GM10248 (cell line): Measurements from ENCODE around the gene TXLNB.
A peak's percentile ranks its signal among the peaks of the same experiment; 100 is the strongest.

Experiments used
- CTCF ChIA-PET: fragments of 300-600 bp; sonication (Branson Sonifier 250); formaldehyde crosslinking; extraction: SDS; loops from one replicate; lab custom pipeline; 2021; ENCODE audit warnings: antibody characterized with exemption; lab: Yijun Ruan, JAX
- POLR2A ChIA-PET: fragments of 350-650 bp; sonication (Branson Sonifier 250); formaldehyde crosslinking; extraction: SDS; loops from one replicate; lab custom pipeline; 2020; ENCODE audit warnings: antibody characterized with exemption; lab: Yijun Ruan, JAX
- DNase-seq: peaks from one replicate; pipeline ENCODE4 v3.0.0; 2012; ENCODE audit errors: extremely low spot score
- TF ChIP-seq, protein P1 (sequence below): IDR thresholded peaks from 2 replicates; pipeline ENCODE4 v1.5.1; 2012; ENCODE audit warnings: mild to moderate bottlenecking, low read depth; ENCODE audit errors: extremely low read depth, missing control alignments, control extremely low read depth

Gene TXLNB

DNA sequence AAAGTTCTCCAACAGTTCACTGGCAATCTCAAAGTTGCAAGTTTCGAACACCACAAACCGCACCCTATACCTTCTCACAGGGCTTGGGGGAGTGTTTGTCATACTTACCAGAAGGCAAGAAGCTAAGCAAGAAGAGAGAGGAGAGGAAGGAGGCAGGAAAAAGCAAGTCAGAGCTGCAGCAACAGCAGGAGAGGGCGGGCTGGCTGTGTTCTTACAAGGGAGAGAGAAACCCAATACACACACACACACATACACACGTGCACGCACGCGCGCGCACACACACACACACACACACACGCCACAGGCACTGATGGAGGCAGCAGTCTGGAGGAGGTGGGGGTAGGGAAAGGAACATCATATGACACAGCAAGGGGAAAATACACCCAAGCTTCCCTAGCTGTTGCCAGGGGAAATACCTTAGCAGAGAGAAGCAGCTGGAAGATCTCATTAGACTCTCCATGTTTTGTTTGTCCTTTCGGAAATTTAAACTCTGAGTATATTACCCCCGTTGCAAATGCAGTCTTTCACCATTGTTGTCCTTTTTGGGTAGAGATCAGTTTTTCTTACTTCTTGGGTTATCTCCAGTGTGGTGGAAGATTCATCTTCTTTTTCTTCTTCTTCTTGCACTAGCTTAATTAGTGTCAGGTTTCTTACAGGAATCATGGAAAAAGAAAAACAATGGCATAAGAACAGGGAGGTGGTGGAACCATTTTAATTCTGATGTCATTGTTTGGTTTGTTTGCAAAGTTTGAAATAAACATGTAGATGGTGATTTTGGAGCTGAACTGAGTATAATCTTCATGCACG lies at the start of gene TXLNB:
TSS of gene TXLNB (minus strand) at position 186 of the 807 bp plus-strand sequence. CDS start 3,099 bp downstream, outside the sequence.
- TF ChIP-seq, protein P1, sequence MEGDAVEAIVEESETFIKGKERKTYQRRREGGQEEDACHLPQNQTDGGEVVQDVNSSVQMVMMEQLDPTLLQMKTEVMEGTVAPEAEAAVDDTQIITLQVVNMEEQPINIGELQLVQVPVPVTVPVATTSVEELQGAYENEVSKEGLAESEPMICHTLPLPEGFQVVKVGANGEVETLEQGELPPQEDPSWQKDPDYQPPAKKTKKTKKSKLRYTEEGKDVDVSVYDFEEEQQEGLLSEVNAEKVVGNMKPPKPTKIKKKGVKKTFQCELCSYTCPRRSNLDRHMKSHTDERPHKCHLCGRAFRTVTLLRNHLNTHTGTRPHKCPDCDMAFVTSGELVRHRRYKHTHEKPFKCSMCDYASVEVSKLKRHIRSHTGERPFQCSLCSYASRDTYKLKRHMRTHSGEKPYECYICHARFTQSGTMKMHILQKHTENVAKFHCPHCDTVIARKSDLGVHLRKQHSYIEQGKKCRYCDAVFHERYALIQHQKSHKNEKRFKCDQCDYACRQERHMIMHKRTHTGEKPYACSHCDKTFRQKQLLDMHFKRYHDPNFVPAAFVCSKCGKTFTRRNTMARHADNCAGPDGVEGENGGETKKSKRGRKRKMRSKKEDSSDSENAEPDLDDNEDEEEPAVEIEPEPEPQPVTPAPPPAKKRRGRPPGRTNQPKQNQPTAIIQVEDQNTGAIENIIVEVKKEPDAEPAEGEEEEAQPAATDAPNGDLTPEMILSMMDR: no peak
- ChIA-PET POLR2A (interaction anchor here (0.5 kb wide), 1 partner anchor 40 kb away, joined by 7 read pairs; no protein-coding TSS in a partner anchor), CTCF (interaction anchor here (0.8 to 2.4 kb wide), 10 partner anchors 9 to 78 kb away, joined by 3 to 11 read pairs (median 4); no protein-coding TSS in a partner anchor)
- DNase-seq: peak; percentile 49

DNA sequence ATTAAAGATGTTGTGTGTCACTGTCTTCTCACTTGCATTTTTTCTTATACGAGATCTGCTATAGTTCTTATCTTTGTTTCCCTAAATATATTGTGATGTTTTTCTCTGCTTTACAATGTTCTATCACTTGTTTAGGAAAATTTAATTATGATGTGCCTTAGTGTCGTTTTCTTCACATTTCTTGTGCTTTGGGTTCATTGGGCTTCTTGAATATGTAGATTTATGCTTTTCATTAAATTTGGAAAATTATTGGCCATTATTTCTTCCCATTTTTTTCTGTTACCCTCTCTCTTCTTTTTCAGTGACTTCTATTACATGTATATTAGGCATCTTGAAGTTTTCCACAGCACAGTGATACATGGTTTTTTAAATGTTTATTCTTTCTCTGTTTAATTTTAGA lies 49.3 kb upstream of the TXLNB start:
- DNase-seq: no peak
- ChIA-PET POLR2A (no interaction called here), CTCF (no interaction called here)
- TF ChIP-seq, protein P1: no peak

DNA sequence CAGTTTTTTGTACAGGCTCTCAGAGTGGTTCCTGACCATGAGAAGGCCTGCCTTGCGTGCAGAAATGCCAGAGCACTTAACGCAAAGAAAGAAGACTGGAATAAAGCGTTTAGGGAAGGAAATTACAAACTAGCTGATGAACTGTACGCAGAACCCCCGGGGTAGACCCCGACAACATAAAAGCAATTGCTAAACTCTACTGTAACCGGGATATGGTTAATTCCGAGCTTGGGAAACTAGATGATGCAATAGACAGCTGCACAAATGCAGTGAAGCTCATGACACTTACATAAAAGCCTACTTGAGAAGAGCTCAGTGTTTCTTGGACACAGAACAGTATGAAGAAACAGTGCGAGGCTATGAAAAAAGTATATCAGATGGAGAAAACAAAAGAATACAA lies 47.0 kb upstream of the TXLNB start:
- ChIA-PET POLR2A (no interaction called here), CTCF (interaction anchor here (1.8 to 4.5 kb wide), 3 partner anchors 15 to 119 kb away, joined by 4 to 17 read pairs (median 5); no protein-coding TSS in a partner anchor)
- DNase-seq: no peak
- TF ChIP-seq, protein P1: no peak

DNA sequence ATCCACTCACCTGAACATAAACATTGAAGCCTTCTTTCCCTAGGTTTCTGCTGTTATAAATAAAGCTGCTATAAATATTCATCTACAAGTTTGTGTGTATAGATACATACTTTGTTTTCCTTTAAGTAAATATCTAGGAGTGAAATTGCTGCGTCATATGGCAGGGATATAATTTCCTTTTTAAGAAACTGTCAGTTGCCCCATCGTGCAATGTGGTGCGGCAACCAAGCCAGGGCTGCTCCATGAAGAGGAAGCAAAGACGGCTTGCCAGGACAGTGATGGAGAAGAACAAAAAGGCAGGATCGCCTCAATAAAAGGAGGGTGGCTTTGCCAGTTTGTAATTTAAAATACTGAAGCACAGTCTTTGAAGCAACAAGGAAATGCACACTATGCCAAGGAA lies 46.0 kb upstream of the TXLNB start:
- TF ChIP-seq, protein P1: no peak
- DNase-seq: no peak
- ChIA-PET POLR2A (no interaction called here), CTCF (interaction anchor here (1.4 to 4.5 kb wide), 3 partner anchors 9 to 27 kb away, joined by 4 to 17 read pairs (median 6); no protein-coding TSS in a partner anchor)

DNA sequence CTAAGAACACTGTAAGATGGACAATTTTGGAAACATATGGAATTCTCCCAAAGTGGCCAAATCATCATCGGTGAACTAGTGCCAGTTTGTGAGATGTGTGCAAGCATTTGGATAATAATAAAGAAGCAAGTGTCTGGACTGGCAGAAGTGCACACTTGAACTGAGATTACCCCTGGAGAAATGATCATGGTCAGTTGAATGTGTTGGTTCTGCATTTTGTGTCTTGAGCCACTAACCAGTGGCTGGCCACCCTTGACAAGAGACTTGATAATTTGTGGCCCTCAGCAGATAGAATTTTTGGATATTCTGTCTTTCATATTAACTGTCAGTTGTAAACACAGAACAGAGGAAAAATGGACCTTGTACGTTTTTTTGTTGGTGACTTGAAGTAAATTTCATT lies 45.2 kb upstream of the TXLNB start:
- CTCF ChIA-PET: interaction anchor here (1.1 to 4.5 kb wide), 8 partner anchors 10 to 118 kb away, joined by 3 to 17 read pairs (median 6); no protein-coding TSS in a partner anchor
- TF ChIP-seq, protein P1: no peak
- POLR2A ChIA-PET: no interaction called here
- DNase-seq: no peak

DNA sequence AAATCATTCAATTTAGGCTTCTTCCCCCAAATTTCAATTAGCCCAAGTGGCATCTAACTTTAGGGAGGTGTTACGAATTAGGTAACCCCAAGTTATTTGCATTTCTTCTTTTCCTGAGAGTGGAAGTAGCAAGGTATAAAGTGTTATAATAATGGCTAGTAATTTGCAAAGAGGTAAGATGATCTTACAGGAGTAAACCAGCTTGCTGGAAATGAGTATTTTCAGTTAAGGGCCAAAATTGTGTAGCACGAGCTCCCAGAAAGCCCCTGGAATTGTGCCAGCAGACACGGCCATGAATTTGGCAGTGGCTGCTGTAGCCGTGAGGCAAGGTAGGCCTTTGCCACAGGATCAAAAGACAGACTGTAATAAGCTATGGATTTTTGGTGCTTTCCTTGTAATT lies 44.7 kb upstream of the TXLNB start:
- DNase-seq: no peak
- TF ChIP-seq, protein P1: no peak
- POLR2A ChIA-PET: no interaction called here
- CTCF ChIA-PET: interaction anchor here (1.1 to 4.5 kb wide), 9 partner anchors 8 to 117 kb away, joined by 3 to 17 read pairs (median 6); no protein-coding TSS in a partner anchor
